ENCODE data around the gene COQ8A.

COQ8A gene

DNA sequence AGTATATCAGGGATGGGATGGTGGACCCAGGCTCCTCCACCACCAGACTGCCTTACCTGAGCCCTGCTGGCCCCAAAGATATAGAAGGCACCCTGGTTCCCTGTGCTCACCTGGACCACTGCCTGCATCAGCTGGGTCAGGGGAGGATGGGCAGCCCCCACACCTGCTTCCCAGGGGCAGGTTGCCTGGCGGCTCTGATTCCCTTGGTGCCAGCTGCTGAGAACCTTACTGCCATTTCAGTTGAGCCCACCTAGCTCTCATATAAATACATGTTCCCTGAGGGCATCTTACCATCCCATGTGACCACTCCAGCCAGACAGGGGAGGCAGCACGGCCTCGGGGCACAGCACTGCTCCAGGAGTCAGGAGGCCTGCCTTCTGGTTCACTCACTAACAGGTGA lies 45.3 kb upstream of the COQ8A start:
- TF ChIP-seq, protein P1, sequence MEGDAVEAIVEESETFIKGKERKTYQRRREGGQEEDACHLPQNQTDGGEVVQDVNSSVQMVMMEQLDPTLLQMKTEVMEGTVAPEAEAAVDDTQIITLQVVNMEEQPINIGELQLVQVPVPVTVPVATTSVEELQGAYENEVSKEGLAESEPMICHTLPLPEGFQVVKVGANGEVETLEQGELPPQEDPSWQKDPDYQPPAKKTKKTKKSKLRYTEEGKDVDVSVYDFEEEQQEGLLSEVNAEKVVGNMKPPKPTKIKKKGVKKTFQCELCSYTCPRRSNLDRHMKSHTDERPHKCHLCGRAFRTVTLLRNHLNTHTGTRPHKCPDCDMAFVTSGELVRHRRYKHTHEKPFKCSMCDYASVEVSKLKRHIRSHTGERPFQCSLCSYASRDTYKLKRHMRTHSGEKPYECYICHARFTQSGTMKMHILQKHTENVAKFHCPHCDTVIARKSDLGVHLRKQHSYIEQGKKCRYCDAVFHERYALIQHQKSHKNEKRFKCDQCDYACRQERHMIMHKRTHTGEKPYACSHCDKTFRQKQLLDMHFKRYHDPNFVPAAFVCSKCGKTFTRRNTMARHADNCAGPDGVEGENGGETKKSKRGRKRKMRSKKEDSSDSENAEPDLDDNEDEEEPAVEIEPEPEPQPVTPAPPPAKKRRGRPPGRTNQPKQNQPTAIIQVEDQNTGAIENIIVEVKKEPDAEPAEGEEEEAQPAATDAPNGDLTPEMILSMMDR (IDR thresholded peaks at IDR 0.05; ENCODE audit: insufficient read depth, missing control alignments) = no peak
- no peak for FAIRE-seq

GRCh38 chr1:226895644-226896043 lies 44.5 kb upstream of the COQ8A start:
- DNase-seq (ENCODE audit: insufficient read length, low spot score) = no peak
- TF ChIP-seq, protein P1 (IDR thresholded peaks at IDR 0.05; ENCODE audit: insufficient read depth, missing control alignments) = no peak
- no peak for FAIRE-seq

More for the DNA sequence above, 45.3 kb upstream of the COQ8A start:
- DNase-seq (ENCODE audit: insufficient read length, low spot score) = no peak

- TF ChIP-seq, protein P1 (IDR thresholded peaks at IDR 0.05; ENCODE audit: insufficient read depth, missing control alignments) = no peak
- no peak for FAIRE-seq
- DNase-seq (ENCODE audit: insufficient read length, low spot score) = no peak
These were observed 41.8 kb upstream of the COQ8A start for GRCh38 chr1:226898246-226898645.

GRCh38 chr1:226901421-226901820 lies 38.7 kb upstream of the COQ8A start:
- no peak for DNase-seq (ENCODE audit: insufficient read length, low spot score)
- TF ChIP-seq, protein P1 (IDR thresholded peaks at IDR 0.05; ENCODE audit: insufficient read depth, missing control alignments) = no peak
- FAIRE-seq = no peak

DNA sequence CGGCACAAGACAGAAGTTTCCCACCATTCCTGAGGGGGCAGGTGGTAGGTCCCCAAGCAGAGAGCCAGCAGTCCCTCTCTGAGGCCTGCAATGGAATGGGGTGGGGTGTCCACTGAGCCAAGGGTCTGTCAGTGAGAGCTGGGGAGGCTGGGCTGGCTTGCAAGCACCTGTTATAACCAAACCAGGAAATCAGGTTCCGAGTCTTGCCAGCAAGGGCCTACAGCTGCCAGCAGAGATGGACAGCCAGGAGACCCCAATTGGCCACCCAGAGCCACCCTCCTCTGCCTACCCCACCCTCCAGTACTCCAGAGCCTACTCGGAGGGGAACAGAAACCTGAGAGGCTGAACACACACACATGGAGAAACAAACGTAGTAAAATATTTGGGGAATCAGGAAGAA lies 37.5 kb upstream of the COQ8A start:
- TF ChIP-seq, protein P1 (IDR thresholded peaks at IDR 0.05; ENCODE audit: insufficient read depth, missing control alignments) = no peak
- no peak for FAIRE-seq
- no peak for DNase-seq (ENCODE audit: insufficient read length, low spot score)

GRCh38 chr1:226903819-226904716 lies 36.0 kb upstream of the COQ8A start:
- TF ChIP-seq, protein P1 (IDR thresholded peaks at IDR 0.05; ENCODE audit: insufficient read depth, missing control alignments) = no peak
- FAIRE-seq (no peak), DNase-seq (ENCODE audit: insufficient read length, low spot score) (no peak)

- TF ChIP-seq, protein P1 (IDR thresholded peaks at IDR 0.05; ENCODE audit: insufficient read depth, missing control alignments) = no peak
- no peak for FAIRE-seq
- no peak for DNase-seq (ENCODE audit: insufficient read length, low spot score)
These were observed 35.3 kb upstream of the COQ8A start for GRCh38 chr1:226904772-226905171.

Data from D721Med (cell line).